VCaP (cell line): ENCODE data around the gene UBE2L5.
"Not testable (repeated sequence)": the region's sequence is repeated elsewhere in the genome, so short reads cannot be mapped to it uniquely, and the experiment has no call there.

ENCODE experiments used
- H3K27ac ChIP-seq: fragments of 450-650 bp; 2 replicates; pipeline ENCODE4 v1.5.1; 2017
- TF ChIP-seq, protein P1 (sequence below): fragments of 450-650 bp; conservative IDR thresholded peaks from 2 replicates; pipeline ENCODE4 v1.5.1; 2017; ENCODE audit warnings: mild to moderate bottlenecking, moderate library complexity

Gene UBE2L5

DNA sequence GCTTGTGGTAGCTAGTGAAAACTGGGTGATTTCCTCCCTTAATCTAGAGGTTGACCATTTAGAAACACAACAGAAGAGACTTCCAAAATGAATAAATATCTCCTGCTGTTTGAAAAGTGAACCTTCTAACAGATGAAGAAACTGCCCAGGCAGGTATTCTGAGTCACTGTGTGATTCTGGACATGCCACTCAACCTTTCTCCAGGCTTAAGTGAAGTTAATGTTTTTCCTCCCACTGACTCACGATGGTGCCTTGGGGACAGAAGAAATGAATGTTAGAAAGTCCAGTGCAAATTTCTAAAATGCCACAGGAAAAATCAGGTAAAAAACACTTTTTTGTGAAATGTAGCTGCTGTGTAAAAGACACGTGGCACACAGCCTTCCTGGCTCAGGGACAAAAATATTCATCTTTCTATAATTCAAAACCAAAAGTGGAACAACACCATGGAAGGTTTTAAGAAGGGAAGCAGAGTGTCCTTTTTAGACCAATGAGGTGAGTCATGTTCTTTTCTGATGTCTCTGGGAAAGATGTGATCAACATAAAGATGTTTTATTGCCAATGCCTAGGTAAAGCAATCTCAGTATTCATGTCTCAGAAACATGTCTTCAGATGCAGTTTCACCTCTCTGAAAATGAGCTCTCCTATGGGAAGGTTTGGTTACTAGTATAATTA is 9.1 kb downstream of the UBE2L5 start:
- TF ChIP-seq, protein P1, sequence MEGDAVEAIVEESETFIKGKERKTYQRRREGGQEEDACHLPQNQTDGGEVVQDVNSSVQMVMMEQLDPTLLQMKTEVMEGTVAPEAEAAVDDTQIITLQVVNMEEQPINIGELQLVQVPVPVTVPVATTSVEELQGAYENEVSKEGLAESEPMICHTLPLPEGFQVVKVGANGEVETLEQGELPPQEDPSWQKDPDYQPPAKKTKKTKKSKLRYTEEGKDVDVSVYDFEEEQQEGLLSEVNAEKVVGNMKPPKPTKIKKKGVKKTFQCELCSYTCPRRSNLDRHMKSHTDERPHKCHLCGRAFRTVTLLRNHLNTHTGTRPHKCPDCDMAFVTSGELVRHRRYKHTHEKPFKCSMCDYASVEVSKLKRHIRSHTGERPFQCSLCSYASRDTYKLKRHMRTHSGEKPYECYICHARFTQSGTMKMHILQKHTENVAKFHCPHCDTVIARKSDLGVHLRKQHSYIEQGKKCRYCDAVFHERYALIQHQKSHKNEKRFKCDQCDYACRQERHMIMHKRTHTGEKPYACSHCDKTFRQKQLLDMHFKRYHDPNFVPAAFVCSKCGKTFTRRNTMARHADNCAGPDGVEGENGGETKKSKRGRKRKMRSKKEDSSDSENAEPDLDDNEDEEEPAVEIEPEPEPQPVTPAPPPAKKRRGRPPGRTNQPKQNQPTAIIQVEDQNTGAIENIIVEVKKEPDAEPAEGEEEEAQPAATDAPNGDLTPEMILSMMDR = no peak
- H3K27ac ChIP-seq = no peak overlapping the region

DNA sequence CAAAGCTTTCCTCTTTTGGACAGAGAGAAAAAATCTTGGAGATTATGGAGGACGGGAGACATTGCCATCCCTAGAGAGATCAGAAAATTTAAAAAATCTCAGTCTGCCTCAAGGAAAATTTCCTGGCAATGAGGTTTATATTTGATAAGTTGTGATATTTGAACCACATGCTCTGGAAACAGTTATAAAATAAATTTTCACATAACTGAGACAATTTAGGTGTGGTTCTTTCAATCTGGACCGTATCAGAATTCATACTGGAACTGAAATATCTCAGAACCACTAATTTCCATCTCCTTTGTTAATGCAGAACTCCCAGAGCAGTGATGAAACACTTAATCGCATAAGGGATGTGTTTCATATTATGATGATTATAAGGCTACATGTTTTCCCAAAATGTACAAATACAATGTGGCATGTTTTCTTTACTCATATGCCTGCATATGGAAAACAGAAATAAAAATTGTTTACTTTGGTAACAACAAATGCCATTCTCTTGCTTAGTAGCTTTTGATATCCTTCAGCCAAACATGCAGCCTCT is 13.7 kb downstream of the UBE2L5 start:
- no peak overlapping the region for H3K27ac ChIP-seq
- TF ChIP-seq, protein P1 = no peak

DNA sequence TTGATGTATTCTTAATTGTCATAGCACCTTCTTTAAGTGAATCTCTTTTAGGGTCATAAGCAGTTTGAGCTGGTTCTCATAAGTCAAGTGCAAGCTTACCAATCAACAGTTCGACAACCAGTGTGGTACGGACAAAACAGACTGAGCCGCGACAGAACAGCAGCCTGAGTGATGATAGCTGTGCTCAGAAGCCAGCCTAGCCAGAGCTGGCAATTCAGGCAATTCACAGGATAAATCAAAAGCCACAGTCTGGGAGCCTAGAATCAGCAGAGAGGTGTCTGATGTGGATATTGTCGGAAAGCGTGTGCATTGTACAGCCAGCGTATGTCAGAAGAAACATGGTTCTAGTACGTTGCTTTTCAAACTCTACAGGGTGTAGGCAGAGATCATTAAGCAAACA is 14.9 kb downstream of the UBE2L5 start:
- TF ChIP-seq, protein P1 = no peak
- H3K27ac ChIP-seq = no peak overlapping the region

DNA sequence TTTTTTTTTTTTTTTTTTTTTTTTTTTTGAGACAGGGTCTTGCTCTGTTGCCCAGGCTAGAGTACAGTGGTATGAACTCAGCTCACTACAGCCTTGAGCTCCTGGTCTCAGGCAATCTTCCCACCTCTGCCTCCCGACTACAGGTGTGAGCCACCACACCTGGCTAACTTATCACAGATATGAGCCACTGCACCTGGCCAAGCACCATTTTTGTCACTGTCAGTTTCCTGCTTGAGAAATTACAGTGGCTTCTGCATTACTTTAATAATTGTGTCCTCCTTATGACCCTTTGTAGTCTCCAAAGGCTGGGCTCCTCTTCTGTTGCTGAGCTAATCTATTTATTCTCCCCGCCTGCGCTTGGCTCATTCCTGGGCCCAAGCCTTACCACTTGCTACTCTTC is 16.0 kb downstream of the UBE2L5 start:
- no peak overlapping the region for H3K27ac ChIP-seq
- TF ChIP-seq, protein P1 = no peak

DNA sequence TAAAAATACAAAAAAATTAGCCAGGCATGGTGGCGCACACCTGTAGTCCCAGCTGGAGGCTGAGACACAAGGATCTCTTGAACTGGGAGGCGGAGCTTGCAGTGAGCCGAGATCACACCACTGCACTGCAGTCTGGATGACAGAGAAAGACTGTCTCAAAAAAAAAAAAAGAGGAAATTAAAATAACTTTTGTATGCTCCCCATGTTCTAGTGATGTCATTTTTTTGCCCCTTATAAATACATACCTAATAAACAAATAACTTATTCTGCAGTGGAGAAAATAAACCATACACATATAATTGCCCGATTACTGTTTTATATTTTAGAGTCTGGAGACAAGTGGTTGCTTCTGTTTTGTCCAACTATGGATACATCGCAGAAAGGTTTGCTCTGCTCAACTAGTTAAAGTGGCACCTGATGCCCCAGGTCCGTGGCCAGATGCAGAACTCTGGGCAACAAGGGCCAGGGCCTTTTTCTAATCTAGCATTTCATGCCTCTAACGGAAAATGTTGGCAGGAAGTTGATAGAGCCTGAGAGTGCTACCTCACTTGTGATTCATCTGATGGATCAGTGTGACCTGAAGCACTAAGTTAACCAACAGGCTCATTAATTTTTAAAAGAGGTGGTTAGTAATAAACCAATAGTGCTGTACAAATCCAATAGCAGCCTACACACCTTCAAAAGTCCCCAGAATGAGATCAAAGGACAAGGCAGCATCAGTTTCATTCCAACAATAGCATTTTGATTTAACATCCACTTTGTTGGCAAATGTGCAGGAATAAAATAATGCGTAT is 18.8 kb downstream of the UBE2L5 start:
- no peak overlapping the region for H3K27ac ChIP-seq
- TF ChIP-seq, protein P1 = no peak

DNA sequence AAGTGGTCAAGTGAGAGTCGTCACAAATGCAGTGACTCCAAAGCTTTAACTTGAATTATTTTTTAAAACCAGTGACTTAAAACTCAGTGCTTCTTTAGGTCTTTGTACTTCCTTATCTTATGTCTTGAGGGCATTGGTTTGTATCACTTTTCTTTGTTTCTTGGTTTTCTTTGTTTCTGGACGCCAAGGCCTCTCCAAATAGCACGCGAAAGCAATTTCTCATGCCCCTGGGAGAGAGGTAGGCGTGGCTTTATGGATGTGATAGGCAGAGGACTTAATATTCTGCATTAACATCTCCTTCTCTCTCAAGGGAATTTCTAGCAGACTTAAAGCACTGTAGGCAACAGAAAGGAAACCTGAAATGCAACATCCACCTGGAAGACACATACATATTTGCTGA is 20.6 kb downstream of the UBE2L5 start:
- TF ChIP-seq, protein P1 = no peak
- H3K27ac ChIP-seq = no peak overlapping the region

DNA sequence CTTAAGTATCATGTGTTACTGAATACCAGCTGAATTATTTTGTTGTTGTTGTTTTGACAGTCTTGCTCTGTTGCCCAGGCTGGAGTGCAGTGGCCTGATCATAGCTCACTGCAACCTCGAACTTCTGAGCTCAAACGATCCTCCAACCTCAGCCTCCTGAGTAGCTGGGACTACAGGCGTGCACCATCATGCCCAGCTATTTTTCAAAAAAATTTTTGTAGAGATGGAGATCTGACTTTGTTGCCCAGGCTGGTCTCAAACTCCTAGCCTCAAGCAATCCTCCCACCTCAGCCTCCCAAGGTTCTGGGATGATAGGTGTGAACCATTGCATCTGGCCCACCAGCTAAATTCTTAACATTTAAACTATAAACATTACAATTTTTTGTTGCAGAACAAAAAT is 21.2 kb downstream of the UBE2L5 start:
- not testable (repeated sequence) for H3K27ac ChIP-seq
